IPS-15b (cell line): ENCODE data around the gene STX8.

Experiments used
- H3K27me3 ChIP-seq: one replicate; pipeline ENCODE4 v1.6.1; 2013; ENCODE audit warnings: low read length; ENCODE audit not compliant: control insufficient read depth, insufficient read depth
- H3K36me3 ChIP-seq: one replicate; pipeline ENCODE4 v1.6.1; 2013; ENCODE audit warnings: low read length; ENCODE audit not compliant: control insufficient read depth, insufficient read depth
- H3K4me1 ChIP-seq: one replicate; pipeline ENCODE4 v1.6.1; 2013; ENCODE audit warnings: mild to moderate bottlenecking, low read length; ENCODE audit not compliant: control insufficient read depth, insufficient read depth
- H3K4me3 ChIP-seq: one replicate; pipeline ENCODE4 v1.5.1; 2013; ENCODE audit warnings: low read depth, low read length
- H3K9ac ChIP-seq: one replicate; pipeline ENCODE4 v1.6.1; 2013; ENCODE audit warnings: low read depth, mild to moderate bottlenecking, low read length
- H3K9me3 ChIP-seq: one replicate; pipeline ENCODE4 v1.6.1; 2013; ENCODE audit warnings: mild to moderate bottlenecking, low read length; ENCODE audit not compliant: control insufficient read depth, insufficient read depth

Gene STX8

DNA sequence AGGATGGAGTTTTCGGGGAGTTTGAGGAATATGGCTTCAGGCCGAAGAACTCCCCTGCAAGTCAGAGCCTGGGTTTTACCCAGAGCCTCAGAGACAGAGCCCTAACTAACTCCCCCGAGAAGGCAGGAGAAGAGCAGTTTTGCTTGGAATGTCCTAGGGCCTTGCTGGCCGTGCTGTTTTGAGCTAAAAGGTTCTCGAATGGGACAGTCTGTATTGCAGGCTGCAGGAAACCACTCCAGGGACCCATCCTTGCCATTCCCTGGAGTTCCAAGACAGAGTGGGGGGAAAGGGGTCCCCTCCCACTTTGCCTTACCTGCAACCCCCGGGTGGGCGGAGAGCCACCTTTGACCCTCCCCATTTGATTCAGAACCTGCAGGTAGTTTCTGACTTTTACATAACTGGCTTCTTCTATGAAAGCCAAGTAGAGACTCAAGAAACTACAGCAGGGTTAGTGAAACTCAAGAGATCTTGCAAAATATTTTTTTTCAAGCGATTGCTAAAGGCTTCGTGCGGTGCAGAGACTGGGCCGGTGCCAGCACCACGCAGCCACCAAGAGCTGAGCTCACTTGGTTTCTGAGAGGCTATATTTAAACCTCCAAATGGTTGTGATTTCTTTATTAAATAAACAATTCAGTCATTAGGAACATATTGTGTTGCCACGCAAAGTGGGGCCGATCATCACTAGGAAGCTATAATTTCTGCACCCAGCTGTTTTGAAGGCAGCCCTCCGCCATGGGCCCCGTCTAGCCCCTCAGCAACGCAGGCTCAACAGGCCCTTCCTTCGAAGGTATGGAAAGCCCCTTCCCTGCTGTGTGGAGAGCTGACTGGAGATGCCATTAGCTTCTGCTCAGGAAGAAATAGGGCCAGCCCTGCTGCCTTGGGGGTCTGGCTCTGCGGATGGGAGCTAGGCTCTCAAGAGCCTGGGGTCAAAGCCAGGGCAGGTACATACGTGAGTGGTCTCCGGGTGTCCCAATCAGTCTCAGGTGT is 331.3 kb downstream of the STX8 start:
- Histone ChIP-seq H3K9ac (no peak overlapping the region), H3K4me1 (peaks cover 3% of the 10 kb centered on the region)

DNA sequence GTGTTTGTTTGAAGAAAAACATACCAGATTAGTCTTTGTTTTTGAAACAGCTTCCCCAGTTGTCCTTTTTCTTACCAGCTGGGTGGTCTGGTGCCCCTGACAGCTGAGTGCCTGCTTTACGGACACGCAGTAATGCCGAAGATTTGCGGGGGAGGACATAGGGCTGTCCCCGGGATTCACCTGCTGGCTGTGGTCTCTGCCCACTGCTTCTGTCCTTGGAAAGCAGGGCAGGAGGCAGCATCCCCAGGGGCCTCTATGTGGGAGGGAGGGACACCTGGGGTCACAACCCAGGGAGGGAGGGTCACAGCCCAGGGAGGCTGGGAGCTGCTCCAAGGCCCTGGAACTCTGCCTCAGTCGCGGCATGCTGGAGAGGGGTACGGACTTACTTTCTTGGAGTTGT is 332.6 kb downstream of the STX8 start:
- Histone ChIP-seq H3K9me3 (no peaks in the 10 kb centered on the region), H3K36me3 (peaks cover 3% of the 10 kb centered on the region), H3K9ac (no peak overlapping the region), H3K4me1 (peaks cover 3% of the 10 kb centered on the region), H3K27me3 (no peaks in the 10 kb centered on the region), H3K4me3 (no peak overlapping the region)

More for the DNA sequence above, 331.3 kb downstream of the STX8 start:
- Histone ChIP-seq H3K27me3 (no peaks in the 10 kb centered on the region), H3K4me3 (no peak overlapping the region), H3K36me3 (peaks cover 3% of the 10 kb centered on the region), H3K9me3 (no peaks in the 10 kb centered on the region)

- Histone ChIP-seq H3K9ac (no peak overlapping the region), H3K4me3 (no peak overlapping the region), H3K27me3 (no peaks in the 10 kb centered on the region), H3K9me3 (no peaks in the 10 kb centered on the region), H3K4me1 (peaks cover 3% of the 10 kb centered on the region), H3K36me3 (peaks cover 3% of the 10 kb centered on the region)
Observed at GRCh38 chr17:9242497-9242881, 333.1 kb downstream of the STX8 start.

GRCh38 chr17:9241774-9242496 is 333.7 kb downstream of the STX8 start:
- Histone ChIP-seq H3K4me3 (no peak overlapping the region), H3K27me3 (no peaks in the 10 kb centered on the region), H3K9me3 (no peaks in the 10 kb centered on the region), H3K4me1 (peaks cover 3% of the 10 kb centered on the region), H3K9ac (no peak overlapping the region), H3K36me3 (peaks cover 3% of the 10 kb centered on the region)

DNA sequence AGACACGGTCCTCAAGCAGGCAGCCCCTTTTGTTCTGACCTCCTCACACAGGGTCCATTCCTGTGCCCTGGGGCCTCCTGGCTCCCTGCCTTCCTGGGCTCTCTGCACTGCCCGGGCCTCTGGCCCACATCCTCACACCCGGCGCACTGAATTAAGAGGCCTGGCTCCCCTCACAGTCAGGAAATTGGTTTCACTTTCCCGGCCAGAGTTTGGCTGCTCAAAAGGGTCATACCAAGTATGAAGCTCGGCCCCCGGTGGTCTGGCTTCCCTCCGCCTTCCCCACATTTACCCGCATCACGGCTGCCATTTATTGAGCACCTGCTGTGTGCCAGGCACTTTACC is 334.3 kb downstream of the STX8 start:
- H3K9me3 ChIP-seq: no peaks in the 10 kb centered on the region
- no peak overlapping the region for H3K9ac ChIP-seq
- no peak overlapping the region for H3K4me3 ChIP-seq
- H3K4me1 ChIP-seq: peaks cover 3% of the 10 kb centered on the region
- no peaks in the 10 kb centered on the region for H3K27me3 ChIP-seq
- H3K36me3 ChIP-seq: peaks cover 3% of the 10 kb centered on the region

DNA sequence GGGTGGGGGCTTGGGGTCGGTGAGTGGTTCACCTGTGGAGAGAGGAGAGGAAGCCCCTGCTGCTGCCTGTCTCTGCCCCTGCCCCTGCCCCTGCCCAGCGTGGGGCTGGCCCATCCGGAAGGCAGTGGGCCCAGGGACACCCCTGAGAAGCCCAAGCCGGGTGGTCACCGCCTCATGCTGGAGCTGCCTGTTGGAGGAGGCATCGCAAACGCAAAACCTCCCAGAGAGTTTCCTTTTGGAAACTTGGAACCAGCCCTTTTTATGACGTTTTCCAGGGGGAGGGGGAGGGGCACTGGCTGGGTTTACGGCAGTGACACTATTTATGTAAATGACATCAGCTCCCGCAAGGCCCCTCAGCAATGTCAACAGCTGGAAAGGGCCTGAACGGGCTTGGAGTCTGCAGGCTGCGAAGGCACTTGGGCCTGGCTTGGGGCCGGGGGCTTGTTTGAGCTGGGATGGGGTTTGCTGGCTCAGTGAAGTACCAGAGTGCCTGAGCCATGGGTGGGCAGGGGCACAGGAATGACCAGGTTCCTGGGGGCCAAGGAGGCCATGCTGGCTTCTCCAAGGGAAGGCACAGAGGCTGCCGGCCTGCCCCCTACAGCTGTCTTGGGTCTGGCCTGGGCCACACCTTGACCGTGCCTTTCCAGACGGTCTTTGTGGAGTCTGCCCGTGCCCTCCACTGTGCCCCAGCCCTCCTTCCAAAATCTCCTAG is 334.8 kb downstream of the STX8 start:
- peaks cover 3% of the 10 kb centered on the region for H3K36me3 ChIP-seq
- H3K9ac ChIP-seq: no peak overlapping the region
- peak overlapping the region; percentile 26 for H3K4me3 ChIP-seq
- no peaks in the 10 kb centered on the region for H3K9me3 ChIP-seq
- H3K27me3 ChIP-seq: no peaks in the 10 kb centered on the region
- H3K4me1 ChIP-seq: peaks cover 3% of the 10 kb centered on the region

DNA sequence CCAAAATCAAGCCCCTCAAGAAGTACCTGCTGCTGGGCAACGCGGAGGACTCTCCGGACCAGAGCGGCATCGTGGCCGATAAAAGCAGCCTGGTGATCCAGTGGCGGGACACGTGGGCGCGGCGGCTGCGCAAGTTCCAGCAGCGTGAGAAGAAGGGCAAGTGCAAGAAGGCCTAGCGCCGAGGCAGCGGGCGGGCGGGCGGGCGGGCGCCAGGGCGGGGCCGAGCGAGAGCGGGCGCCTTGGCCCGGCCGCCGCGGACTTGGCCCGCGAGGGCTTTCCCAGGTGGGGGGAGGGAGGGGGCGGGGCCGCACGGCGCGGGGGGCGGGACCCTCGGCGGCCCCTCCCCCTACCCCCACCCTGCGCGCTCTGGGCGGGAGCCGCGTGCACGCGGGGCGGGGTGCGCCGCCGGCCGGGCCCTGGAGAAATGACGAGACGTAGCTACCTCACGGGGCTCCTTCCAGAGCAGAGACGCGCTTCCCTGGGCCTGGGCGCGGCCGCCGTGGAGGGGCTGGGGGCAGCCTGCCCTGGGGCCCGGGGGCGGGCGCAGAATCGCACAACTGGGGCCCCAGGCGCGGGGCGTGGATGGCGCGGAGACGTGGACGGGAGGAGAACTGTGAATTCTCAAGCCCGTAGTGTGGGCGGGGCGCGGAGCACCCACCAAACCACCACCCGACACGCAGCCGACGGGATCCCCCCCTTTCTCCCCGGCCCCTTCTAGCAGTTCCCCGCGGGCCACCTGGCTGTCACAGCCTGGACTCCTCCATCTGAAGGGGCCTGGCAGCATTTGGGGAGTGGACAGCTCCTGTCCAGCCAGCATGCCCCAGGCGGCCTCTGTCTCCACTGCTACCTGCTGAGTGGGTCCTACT is 335.6 kb downstream of the STX8 start:
- Histone ChIP-seq H3K36me3 (no peaks in the 10 kb centered on the region), H3K4me1 (peaks cover 3% of the 10 kb centered on the region), H3K4me3 (peak overlapping the region; percentile 37), H3K9ac (no peak overlapping the region), H3K9me3 (no peaks in the 10 kb centered on the region), H3K27me3 (no peaks in the 10 kb centered on the region)

DNA sequence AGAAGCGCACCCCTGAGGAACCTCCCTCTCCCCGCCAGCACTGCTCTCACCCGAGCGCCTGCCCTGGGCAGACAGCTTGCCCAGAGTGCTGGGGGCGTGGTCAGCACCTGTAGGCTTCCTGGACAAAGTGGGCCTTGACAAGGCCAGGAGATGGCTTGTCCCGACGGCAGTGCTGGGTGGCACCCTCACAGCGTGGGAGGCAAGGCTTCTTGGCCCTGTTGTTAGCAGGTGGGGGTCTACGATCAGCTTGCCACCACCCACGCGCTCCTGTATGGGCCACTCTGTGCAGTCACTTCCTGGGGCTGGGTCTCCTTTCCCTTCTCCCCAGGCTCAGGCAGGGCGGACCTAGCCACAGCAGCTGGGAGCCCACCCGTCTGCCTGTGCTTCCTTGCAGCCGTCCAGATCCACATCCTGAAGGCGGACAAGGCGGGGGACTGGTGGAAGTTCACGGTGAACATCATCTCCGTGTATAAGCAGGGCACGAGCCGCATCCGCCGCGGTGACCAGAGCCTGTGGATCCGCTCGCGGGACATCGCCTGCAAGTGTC is 336.3 kb downstream of the STX8 start:
- Histone ChIP-seq H3K4me1 (peaks cover 3% of the 10 kb centered on the region), H3K36me3 (no peaks in the 10 kb centered on the region), H3K27me3 (no peaks in the 10 kb centered on the region), H3K4me3 (peak overlapping the region; percentile 37), H3K9me3 (no peaks in the 10 kb centered on the region), H3K9ac (no peak overlapping the region)

- H3K27me3 ChIP-seq: no peaks in the 10 kb centered on the region
- H3K9ac ChIP-seq: no peak overlapping the region
- H3K4me3 ChIP-seq: no peak overlapping the region
- H3K4me1 ChIP-seq: peaks cover 3% of the 10 kb centered on the region
- no peaks in the 10 kb centered on the region for H3K9me3 ChIP-seq
- H3K36me3 ChIP-seq: no peaks in the 10 kb centered on the region
Observed at GRCh38 chr17:9238340-9239245, 337.0 kb downstream of the STX8 start.

- Histone ChIP-seq H3K9ac (no peak overlapping the region), H3K4me3 (no peak overlapping the region), H3K27me3 (no peaks in the 10 kb centered on the region), H3K36me3 (no peaks in the 10 kb centered on the region), H3K4me1 (peaks cover 3% of the 10 kb centered on the region), H3K9me3 (no peaks in the 10 kb centered on the region)
Observed at GRCh38 chr17:9237661-9238301, 337.8 kb downstream of the STX8 start.
